GM19438 (cell line): ENCODE results near the gene TYMS.
"Not testable (repeated sequence)": the region's sequence is repeated elsewhere in the genome, so short reads cannot be mapped to it uniquely, and the experiment has no call there.

Experiments
- ATAC-seq: cut with Tn5 transposase; IDR thresholded peaks from one replicate; pipeline ENCODE4 v1.9.1; 2021; ENCODE audit warnings: low read depth; ENCODE audit not compliant: unreplicated experiment

The TYMS gene

DNA sequence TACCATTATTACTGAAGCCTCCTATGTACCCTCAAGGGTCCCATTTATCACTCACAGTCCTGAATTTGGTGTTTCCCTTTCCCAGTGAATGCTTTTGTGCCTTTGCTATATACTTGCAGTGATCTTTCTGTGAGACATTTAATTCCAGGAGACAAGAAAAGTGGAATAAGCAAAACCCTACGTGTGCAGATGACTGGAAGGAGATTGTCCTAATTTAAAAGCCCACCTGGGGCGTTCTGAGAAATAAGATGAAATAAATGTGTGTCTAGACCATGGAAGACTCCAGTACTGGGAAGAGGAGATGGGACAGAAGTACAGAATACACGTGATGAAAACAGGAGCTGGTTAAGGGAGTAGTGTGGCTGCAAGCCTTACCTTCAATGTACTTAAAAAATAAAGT, 19.3 kb downstream of the TYMS start:
- ATAC-seq: no peak

DNA sequence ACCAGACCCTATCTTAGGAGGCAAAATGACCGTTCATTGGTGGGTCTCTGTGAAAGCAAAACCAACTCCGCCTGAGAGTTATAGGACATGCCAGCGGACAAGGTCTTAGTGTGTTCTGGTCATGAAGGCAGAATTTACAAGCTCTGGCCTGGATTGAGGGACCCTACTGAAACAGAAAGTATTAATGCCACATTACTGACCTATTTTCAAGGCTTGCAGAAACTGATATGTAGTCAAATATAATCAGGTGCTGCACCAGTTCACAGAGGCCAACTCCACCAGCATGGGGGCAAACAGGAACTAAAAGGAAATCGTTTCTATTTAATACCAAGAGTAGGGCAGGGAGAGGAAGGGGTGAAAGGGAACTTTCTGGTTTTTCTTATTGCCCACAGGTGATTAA, 19.7 kb downstream of the TYMS start:
- ATAC-seq: no peak

GRCh38 chr18:677951-678381, 20.5 kb downstream of the TYMS start:
- no peak for ATAC-seq

GRCh38 chr18:678482-679182, 21.2 kb downstream of the TYMS start:
- no peak for ATAC-seq

GRCh38 chr18:679516-679915, 22.1 kb downstream of the TYMS start:
- no peak for ATAC-seq

- ATAC-seq: no peak
Measured at GRCh38 chr18:680392-680791, 22.9 kb downstream of the TYMS start.

GRCh38 chr18:681985-682384, 24.5 kb downstream of the TYMS start:
- ATAC-seq: no peak

DNA sequence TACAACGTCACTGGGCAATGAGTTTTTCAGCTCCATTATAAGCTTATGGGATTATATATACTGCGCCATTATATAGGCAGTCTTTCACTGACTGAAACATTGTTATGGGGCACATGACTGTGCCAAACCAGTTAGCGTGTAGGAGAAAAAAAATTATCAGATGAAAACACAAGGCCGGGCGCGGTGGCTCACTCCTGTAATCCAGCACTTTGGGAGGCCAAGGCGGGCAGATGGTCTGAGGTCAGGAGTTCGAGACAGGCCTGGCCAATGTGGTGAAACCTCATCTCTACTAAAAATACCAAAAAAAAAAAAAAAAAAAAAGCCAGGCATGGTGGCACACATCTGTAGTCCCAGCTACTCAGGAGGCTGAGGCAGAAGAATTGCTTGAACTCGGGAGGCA, 25.0 kb downstream of the TYMS start:
- ATAC-seq: not testable (repeated sequence)

DNA sequence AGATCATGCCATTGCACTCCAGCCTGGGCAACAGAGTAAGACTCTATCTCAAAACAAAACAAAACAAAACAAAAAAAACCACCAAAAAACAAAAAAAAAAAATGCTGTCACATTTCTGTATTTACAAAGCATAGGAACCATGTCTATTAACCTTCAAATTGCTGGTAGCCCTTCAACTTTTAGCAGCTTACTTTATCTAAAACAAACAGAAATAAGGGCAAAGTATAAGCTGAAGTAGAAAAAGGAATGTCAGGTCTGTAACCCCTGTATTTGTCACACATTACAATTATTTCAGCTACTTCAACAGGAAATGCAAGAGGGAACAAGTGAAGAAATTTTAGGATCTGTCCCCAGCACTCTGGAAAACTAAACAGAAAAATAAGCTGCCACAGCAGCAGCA, 25.4 kb downstream of the TYMS start:
- ATAC-seq: no peak

GRCh38 chr18:683531-683930, 26.1 kb downstream of the TYMS start:
- ATAC-seq: no peak

- no peak for ATAC-seq
Measured at GRCh38 chr18:685438-685837, 28.0 kb downstream of the TYMS start.

GRCh38 chr18:686339-687111, 29.1 kb downstream of the TYMS start:
- ATAC-seq: no peak

DNA sequence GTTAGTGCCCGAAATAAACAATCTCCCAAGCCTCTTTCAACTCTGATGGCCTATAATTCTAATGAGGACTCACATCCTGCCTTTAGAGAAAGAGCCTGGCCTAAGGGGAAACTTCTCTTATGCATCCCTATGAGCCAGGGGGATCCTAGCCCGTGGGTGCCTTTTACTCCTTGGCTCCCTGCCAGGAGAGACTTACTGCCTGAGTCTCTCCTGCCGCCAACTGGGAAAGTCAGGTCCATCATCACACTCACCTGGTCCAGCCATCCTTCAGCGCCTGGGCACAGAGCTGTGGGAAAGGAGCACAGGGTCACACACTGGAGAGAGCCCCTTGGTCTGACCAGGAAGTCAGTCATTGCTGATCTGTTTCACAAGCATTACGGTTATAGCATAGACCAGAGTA, 30.9 kb downstream of the TYMS start:
- no peak for ATAC-seq

GRCh38 chr18:692824-693223, 35.4 kb downstream of the TYMS start:
- ATAC-seq: no peak

DNA sequence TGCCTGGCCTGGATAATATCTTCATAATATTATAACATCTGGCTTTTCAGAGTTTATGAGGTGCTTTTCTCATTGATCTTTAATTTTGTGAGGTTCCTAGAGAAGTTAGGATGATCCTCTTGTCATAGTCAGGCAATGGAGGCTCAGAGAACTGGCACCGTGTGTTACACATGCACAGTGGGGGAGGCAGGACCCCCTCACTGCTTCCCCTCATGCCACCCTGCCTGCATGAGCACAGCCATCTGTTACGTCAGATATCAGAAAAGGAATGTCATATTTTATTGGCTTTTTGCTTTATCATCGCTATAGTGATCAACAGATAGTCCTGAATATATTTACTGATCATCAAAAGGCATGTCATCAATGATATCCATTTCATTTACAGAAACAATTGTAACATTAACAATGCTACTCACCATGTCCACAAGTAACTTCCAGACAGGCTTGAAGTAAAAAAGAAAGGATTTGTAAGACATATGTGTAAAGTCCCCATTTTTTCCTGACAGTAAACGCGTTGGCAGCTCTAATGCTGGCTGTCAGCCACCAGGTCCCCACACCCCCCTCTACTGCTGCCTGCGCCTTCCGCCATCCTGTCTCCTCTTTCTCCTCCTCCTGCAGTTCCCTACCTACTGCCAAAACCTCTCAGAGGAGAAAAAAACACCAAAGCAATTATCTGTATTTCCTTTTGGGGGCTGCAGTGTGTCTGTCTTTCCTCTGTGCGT, 36.2 kb downstream of the TYMS start:
- no peak for ATAC-seq

- no peak for ATAC-seq
Measured at GRCh38 chr18:697012-697411, 39.6 kb downstream of the TYMS start.

DNA sequence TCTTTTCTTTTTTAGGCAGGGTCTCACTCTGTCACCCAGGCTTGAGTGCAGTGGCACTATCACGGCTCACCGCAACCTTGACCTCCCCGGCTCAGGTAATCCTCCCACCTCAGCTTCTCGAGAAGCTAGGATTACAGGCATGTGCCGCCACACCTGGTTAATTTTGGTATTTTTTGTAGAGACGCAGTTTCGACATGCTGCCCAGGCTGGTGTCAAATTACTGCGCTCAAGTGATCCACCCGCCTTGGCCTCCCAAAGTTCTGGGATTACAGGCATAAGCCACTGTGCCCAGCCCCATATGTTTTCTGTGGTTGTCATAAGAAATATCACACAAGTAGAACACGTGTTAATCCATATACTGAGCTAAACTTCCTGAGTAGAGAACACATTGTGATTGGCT, 40.3 kb downstream of the TYMS start:
- no peak for ATAC-seq

DNA sequence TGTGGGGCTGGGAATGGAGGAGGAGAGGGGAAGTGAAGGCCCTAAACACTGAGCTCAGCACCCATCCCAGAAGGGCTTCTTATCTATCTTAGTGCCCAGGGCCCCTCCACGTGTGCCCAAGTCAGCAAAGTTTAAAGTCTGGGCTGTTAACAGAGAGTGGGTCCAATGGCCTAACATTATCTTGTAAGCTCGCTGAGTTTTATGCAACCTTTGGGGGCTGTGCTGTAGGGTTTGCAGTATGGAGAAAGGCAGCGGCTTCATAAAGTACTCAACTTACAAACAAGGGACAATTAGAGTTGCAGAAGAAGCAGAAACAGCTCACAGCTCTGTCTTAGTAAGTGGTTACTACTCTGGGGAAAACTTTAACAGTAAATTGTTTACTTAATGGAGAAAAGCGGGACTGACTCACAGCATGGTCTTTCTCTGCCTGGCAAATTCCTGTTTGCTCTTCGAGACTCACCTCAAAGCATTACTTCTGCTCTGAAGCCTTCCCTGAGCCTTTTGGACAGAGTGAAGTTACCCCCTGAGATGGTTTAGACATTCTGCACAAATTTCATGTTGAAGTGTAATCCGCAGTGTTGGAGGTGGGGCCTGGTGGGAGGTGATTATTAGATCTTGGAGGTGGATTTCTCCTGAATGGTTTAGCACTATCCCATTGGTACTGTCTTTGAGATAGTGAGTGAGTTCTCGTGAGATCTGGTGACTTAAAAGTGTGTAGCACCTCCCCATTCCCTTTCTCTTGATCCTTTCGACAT, 45.9 kb downstream of the TYMS start:
- no peak for ATAC-seq

- ATAC-seq: no peak
Measured at GRCh38 chr18:706405-706804, 49.0 kb downstream of the TYMS start.

GRCh38 chr18:708096-708495, 50.6 kb downstream of the TYMS start:
- no peak for ATAC-seq

- no peak for ATAC-seq
Measured at GRCh38 chr18:709771-710170, 52.3 kb downstream of the TYMS start.
